Stimulated activated naive CD8-positive, alpha-beta T cell treated with anti-CD3 and anti-CD28 coated beads, Interleukin-15, Interleukin-2, amounts not matched to agents 100 ng/mL and 50 ng/mL, for 24 hours (primary cell): ENCODE results near the gene UBE4B.

ENCODE experiments used
- H3K27ac Mint-ChIP-seq: one replicate; pipeline ENCODE4 v1.8.0; 2021; ENCODE audit warnings: mild to moderate bottlenecking, mixed read lengths
- H3K27me3 Mint-ChIP-seq: one replicate; pipeline ENCODE4 v1.8.0; 2021; ENCODE audit warnings: mixed read lengths
- H3K36me3 Mint-ChIP-seq: one replicate; pipeline ENCODE4 v1.8.0; 2021; ENCODE audit warnings: low read depth, mixed read lengths
- H3K4me1 Mint-ChIP-seq: one replicate; pipeline ENCODE4 v1.8.0; 2021; ENCODE audit warnings: low read depth, mixed read lengths
- H3K4me3 Mint-ChIP-seq: one replicate; pipeline ENCODE4 v1.8.0; 2021; ENCODE audit warnings: mild to moderate bottlenecking, mixed read lengths
- H3K9me3 Mint-ChIP-seq: one replicate; pipeline ENCODE4 v1.8.0; 2021; ENCODE audit warnings: mixed read lengths

The UBE4B gene

GRCh38 chr1:10228528-10228927 lies 195.8 kb downstream of the UBE4B start:
- H3K9me3 Mint-ChIP-seq = no peaks in the 10 kb centered on the region
- peaks cover 8% of the 10 kb centered on the region for H3K4me1 Mint-ChIP-seq
- H3K4me3 Mint-ChIP-seq = no peak overlapping the region
- peak overlapping the region; percentile 6 for H3K27ac Mint-ChIP-seq
- no peaks in the 10 kb centered on the region for H3K36me3 Mint-ChIP-seq
- H3K27me3 Mint-ChIP-seq = no peaks in the 10 kb centered on the region

- Mint-ChIP-seq H3K27ac (no peak overlapping the region), H3K27me3 (no peaks in the 10 kb centered on the region), H3K36me3 (no peaks in the 10 kb centered on the region), H3K4me3 (no peak overlapping the region), H3K9me3 (no peaks in the 10 kb centered on the region), H3K4me1 (peaks cover 8% of the 10 kb centered on the region)
These were observed 197.1 kb downstream of the UBE4B start for GRCh38 chr1:10229903-10230302.
